Spleen (tissue), 11 donors: ENCODE data around the gene RSPH3. TPM values are rescaled to one million over a fixed set of nuclear protein-coding genes. Genes with fewer than 3 reads are reported as not detected.

Experiments used
- DNase-seq: peaks from one replicate; pipeline ENCODE4 v3.0.0-alpha.2; 2020
- H3K27ac ChIP-seq, 8 donors: fragments of 200-600 bp; sonication (generic) in 7 of 8; 1 replicate in 4 of 8; 2 replicates in 4 of 8; pipeline versions ENCODE4 v1.5.0 to v1.8.0; 2016 to 2021; ENCODE audit warnings: inconsistent platforms in 4 of 8, mild to moderate bottlenecking in 4 of 8, moderate library complexity in 1 of 8
- H3K27me3 ChIP-seq, 7 donors: fragments of 200-600 bp; sonication (generic) in 6 of 7; replicated peaks in 1 of 7; 1 replicate in 4 of 7; 2 replicates in 3 of 7; pipeline versions ENCODE4 v1.5.0 to v1.8.0; 2016 to 2021; ENCODE audit warnings: inconsistent platforms in 3 of 7, mild to moderate bottlenecking in 1 of 7
- H3K36me3 ChIP-seq, 6 donors: fragments of 200-600 bp; sonication (generic) in 5 of 6; 1 replicate in 4 of 6; 2 replicates in 2 of 6; pipeline versions ENCODE4 v1.5.0 to v1.8.0; 2016 to 2021; ENCODE audit warnings: inconsistent platforms in 2 of 6
- H3K4me1 ChIP-seq, 6 donors: fragments of 200-600 bp; sonication (generic) in 5 of 6; 1 replicate in 3 of 6; 2 replicates in 3 of 6; pipeline versions ENCODE4 v1.5.0 to v1.8.0; 2016 to 2021; ENCODE audit warnings: inconsistent platforms in 3 of 6
- H3K4me3 ChIP-seq, 8 donors: fragments of 200-600 bp; sonication (generic) in 7 of 8; 1 replicate in 4 of 8; 2 replicates in 4 of 8; pipeline versions ENCODE4 v1.5.0 to v1.8.0; 2016 to 2021; ENCODE audit warnings: inconsistent platforms in 4 of 8, mild to moderate bottlenecking in 4 of 8, moderate library complexity in 2 of 8
- H3K9me3 ChIP-seq, 8 donors: fragments of 200-600 bp; sonication (generic) in 7 of 8; 1 replicate in 4 of 8; 2 replicates in 4 of 8; pipeline versions ENCODE4 v1.5.0 to v1.8.0; 2016 to 2021; ENCODE audit warnings: inconsistent platforms in 4 of 8
- CTCF ChIP-seq, 11 experiments: fragments of 200-600 bp in 7 of 11; fragments of 450-650 bp in 4 of 11; sonication (generic) in 4 of 11; IDR thresholded peaks in 8 of 11; conservative IDR thresholded peaks in 3 of 11; 1 replicate in 7 of 11; 2 replicates in 4 of 11; pipeline versions ENCODE4 v1.4.0 to v1.8.0; 2016 to 2021; ENCODE audit warnings: antibody characterized with exemption in 11 of 11, inconsistent platforms in 4 of 11, mild to moderate bottlenecking in 1 of 11
- POLR2A ChIP-seq, 3 donors: fragments of 450-650 bp; IDR thresholded peaks; one replicate each; pipeline ENCODE4 v1.5.1; 2017; ENCODE audit warnings: antibody characterized with exemption in 3 of 3, mild to moderate bottlenecking in 1 of 3
- POLR2AphosphoS5 ChIP-seq, 3 donors: sonication (generic); formaldehyde crosslinking; IDR thresholded peaks; one replicate each; pipeline ENCODE4 v1.5.1; 2017; ENCODE audit warnings: antibody characterized with exemption in 3 of 3
- WGBS, 5 donors: extraction: QIAGEN DNeasy Blood & Tissue Kit in 3 of 5; methylation state at CpG; one replicate each; pipeline versions ENCODE4 v1.1.5 to v1.1.7; 2013 to 2018; 5-methylcytosine and 5-hydroxymethylcytosine counted together
- intact Hi-C: fragments of 100-400 bp; cut with DNase I; formaldehyde crosslinking; loops from one replicate; pipeline ENCODE4 v1.15.0; 2023; ENCODE audit warnings: low total_unique reads
- polyA plus RNA-seq, 3 donors: library from polyadenylated mRNA; stranded (reverse); fragments of 200-250 nt; gene quantifications; one replicate each; pipeline ENCODE4 v1.2.1, GENCODE V29; 2013
- total RNA-seq, 7 donors: library from RNA; depleted of rRNA in 3 of 7; stranded (reverse); fragments of >200 nt in 3 of 7; fragmentation: NEBNext Ultra II Directional in 4 of 7; extraction: Animal tissue kit (Norgen Biotek cat#: 25700) in 4 of 7; gene quantifications; one replicate each; pipeline versions ENCODE4 v1.1.0 to v1.2.1, GENCODE V29; 2016 to 2021
- donor health status: healthy with polysubstance abuse.
- donor health status: DM: no; HTN: no; CAD: no; lungs with moderate emphysema.
- donor health status: DM: no; HTN: no; CAD: no.
- donor health status: Bipolar disorder and iron deficiency.
- donor health status: healthy.
- donor health status: DM: no; HTN: no; CAD: no.
- donor health status: DM: yes; HTN: yes; CAD: no.

The RSPH3 gene
- total and polyA plus RNA-seq, 10 donors = 0.91 to 7.3 (median 4.7) TPM

DNA sequence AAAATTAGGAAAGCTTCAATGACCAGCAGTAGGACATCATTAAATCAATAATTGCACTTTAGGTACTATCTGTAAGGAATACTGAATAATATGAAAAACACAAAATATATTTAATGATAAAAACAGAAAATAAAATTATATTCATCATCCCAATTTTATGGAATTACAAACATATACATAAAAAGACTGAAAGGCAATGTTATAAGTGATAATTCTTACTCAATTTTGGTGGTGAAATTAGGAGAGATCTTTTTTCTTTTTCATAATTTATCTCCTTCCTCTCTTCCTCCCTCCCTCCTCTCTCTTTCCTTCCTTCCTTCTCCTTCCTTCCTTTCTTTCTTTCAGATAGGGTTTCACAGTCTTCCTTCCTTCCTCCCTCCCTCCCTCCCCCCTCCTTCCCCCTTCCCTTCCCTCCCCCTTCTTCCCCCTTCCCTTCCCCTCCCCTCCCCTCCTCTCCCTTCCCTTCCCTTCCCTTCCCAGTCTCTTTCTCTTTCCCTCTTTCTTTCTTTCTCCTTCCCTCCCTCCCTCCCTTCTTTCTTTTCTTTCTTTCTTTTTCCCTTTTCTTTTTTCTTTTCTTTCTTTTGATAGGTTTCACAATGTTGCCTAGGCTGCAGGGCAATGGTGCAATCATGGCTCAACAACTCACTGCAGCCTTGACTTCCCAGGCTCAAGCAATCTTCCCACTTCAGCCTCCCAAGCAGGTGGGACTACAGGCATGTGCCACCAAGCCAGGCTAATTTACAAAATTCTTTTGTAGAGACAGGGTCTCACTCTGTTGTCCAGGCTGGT, 36.8 kb downstream of the RSPH3 start:
- no peak overlapping the region for H3K4me3 ChIP-seq
- no peaks in the 10 kb centered on the region for H3K36me3 ChIP-seq
- TF ChIP-seq CTCF (IDR thresholded peaks at IDR 0.05 in 8 of 11, conservative IDR thresholded peaks at IDR 0.05 in 3 of 11) = no peak
- TF ChIP-seq POLR2AphosphoS5 (IDR thresholded peaks at IDR 0.05) = no peak
- TF ChIP-seq POLR2A (IDR thresholded peaks at IDR 0.05) = no peak
- no peak overlapping the region for H3K27ac ChIP-seq
- intact Hi-C loops = no loop called here
- H3K4me1 ChIP-seq = no peaks in the 10 kb centered on the region
- no peaks in the 10 kb centered on the region for H3K27me3 ChIP-seq
- DNase-seq = no peak
- peaks cover 0 to 21% (median 10%) of the 10 kb centered on the region in 8 donors for H3K9me3 ChIP-seq

GRCh38 chr6:158962371-158962770, 37.6 kb downstream of the RSPH3 start:
- Histone ChIP-seq H3K27ac (no peak overlapping the region), H3K4me3 (no peak overlapping the region), H3K4me1 (no peaks in the 10 kb centered on the region), H3K9me3 (peaks cover 0 to 13% (median 2%) of the 10 kb centered on the region in 8 donors), H3K27me3 (no peaks in the 10 kb centered on the region), H3K36me3 (no peaks in the 10 kb centered on the region)
- TF ChIP-seq CTCF (IDR thresholded peaks at IDR 0.05 in 8 of 11, conservative IDR thresholded peaks at IDR 0.05 in 3 of 11) (no peak), POLR2AphosphoS5 (IDR thresholded peaks at IDR 0.05) (no peak), POLR2A (IDR thresholded peaks at IDR 0.05) (no peak)
- intact Hi-C loops = no loop called here
- 89 to 99% (median 93%) methylated on average over 3 of the region's 3 CpGs for WGBS, 5 donors
- DNase-seq = no peak

- TF ChIP-seq POLR2A (IDR thresholded peaks at IDR 0.05) (no peak), CTCF (IDR thresholded peaks at IDR 0.05 in 8 of 11, conservative IDR thresholded peaks at IDR 0.05 in 3 of 11) (no peak), POLR2AphosphoS5 (IDR thresholded peaks at IDR 0.05) (no peak)
- no peaks in the 10 kb centered on the region for H3K4me1 ChIP-seq
- intact Hi-C loops = no loop called here
- WGBS, 5 donors = 83 to 95% (median 92%) methylated on average over 2 of the region's 2 CpGs
- no peak overlapping the region for H3K4me3 ChIP-seq
- no peak overlapping the region for H3K27ac ChIP-seq
- H3K9me3 ChIP-seq = no peaks in the 10 kb centered on the region
- DNase-seq = no peak
- no peaks in the 10 kb centered on the region for H3K36me3 ChIP-seq
- no peaks in the 10 kb centered on the region for H3K27me3 ChIP-seq
Measured at GRCh38 chr6:158960026-158960425, 40.0 kb downstream of the RSPH3 start.

DNA sequence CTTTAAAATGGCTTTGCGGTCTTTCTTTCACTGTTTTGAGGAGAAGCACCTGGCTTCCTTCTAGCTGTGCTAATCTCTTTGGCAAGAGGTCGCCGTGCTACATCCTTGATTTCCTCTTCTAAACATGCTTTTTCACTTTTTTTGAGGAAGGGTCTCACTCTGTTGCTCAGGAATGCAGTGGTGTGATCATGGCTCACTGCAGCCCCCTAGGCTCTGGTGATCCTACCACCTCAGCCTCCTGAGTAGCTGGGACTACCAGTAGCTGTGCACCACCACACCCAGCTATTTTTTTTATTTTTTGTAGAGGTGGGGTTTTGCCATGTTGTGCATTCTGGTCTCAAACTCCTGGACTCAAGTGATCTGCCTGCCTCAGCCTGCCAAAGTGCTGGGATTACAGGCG, 40.5 kb downstream of the RSPH3 start:
- Histone ChIP-seq H3K9me3 (no peaks in the 10 kb centered on the region), H3K27ac (no peak overlapping the region), H3K4me1 (no peaks in the 10 kb centered on the region), H3K27me3 (no peaks in the 10 kb centered on the region), H3K4me3 (no peak overlapping the region), H3K36me3 (no peaks in the 10 kb centered on the region)
- WGBS, 5 donors = 82 to 93% (median 87%) methylated on average over 4 of the region's 4 CpGs
- no peak for DNase-seq
- intact Hi-C loops = no loop called here
- TF ChIP-seq POLR2AphosphoS5 (IDR thresholded peaks at IDR 0.05) (no peak), POLR2A (IDR thresholded peaks at IDR 0.05) (no peak), CTCF (IDR thresholded peaks at IDR 0.05 in 8 of 11, conservative IDR thresholded peaks at IDR 0.05 in 3 of 11) (no peak)
